CD4-positive, alpha-beta T cell treated with Interleukin-21 for 1 hour (primary cell): ENCODE results near the gene RNASE4.

Experiments used
- DNase-seq: peaks from one replicate; pipeline ENCODE4 v3.0.0-alpha.2; 2020

RNASE4 gene

GRCh38 chr14:20676072-20676471 lies 8.3 kb upstream of the RNASE4 start:
- DNase-seq: no peak

- DNase-seq: peak; percentile 20
These were observed 4.5 kb upstream of the RNASE4 start for GRCh38 chr14:20679907-20680306.

DNA sequence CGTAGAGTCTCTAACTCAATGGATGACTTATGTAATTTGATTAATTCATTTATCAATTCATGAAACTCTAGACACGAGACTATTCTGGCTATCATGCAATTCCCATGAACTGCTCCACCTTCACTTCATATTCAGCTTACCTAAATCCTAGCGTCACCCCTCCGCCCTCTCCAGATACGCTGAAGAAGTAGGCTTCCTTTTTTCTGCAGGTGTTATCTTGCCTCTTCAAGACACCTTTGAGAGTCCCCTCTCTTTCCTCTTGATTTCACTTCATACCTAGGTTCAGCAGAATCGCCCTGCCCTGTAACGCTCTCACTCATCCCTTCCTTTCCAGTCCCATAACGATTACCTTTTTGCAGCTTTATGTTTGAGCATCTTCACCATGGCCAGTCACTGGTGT lies 4.0 kb upstream of the RNASE4 start:
- DNase-seq: no peak

GRCh38 chr14:20680843-20681347 lies 3.5 kb upstream of the RNASE4 start:
- no peak for DNase-seq

DNA sequence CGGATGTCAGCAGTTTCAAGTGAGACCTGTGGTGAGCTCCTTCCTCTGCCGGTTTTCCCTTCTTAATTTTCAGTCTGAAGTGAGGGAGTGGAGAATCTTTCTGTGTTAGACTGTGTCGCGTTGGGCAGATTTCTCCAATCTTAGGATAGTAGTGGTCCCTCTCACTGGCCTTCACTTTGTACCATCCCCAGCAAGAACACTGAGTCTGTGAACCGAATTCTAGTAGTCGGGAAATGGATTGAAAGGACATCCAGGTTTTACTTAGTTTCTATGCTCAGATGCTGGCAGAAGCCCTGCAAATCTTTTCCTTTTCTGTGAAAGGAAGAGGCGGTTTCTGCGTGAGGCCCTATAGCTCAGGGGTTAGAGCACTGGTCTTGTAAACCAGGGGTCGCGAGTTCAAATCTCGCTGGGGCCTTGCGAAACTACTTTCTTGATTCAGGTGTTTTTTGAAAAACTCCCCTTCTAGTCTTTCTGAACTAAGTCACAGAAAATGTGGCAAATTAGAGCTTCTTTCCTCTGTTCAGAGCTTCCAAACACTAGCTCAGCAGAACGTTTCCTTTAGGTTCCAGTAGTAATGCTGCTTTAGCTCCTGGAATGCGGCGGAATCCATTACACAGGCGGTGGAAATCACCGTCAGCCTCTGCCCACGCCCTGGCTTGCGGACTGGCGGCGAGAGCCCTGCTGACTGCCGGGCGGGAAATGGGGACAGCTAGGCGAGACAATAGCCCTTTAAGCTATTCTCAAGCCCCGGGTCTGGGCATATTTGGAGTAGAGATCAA lies 2.8 kb upstream of the RNASE4 start:
- DNase-seq: peak; percentile 94

DNA sequence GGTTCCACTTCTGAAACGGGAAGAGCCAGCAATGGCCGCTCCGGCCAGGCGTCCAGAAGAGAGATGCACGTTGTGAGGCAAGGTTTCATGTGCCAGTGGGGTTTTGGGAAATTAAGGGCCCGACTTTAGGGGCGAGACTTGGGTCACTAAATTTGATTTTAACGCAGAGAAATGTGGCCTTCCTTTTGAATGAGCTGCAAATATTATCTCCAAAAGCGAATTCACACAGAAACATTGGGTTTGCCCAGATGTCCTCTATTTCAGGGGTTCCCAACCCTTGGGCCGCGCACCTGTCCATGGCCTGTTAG lies 2.3 kb upstream of the RNASE4 start:
- no peak for DNase-seq

DNA sequence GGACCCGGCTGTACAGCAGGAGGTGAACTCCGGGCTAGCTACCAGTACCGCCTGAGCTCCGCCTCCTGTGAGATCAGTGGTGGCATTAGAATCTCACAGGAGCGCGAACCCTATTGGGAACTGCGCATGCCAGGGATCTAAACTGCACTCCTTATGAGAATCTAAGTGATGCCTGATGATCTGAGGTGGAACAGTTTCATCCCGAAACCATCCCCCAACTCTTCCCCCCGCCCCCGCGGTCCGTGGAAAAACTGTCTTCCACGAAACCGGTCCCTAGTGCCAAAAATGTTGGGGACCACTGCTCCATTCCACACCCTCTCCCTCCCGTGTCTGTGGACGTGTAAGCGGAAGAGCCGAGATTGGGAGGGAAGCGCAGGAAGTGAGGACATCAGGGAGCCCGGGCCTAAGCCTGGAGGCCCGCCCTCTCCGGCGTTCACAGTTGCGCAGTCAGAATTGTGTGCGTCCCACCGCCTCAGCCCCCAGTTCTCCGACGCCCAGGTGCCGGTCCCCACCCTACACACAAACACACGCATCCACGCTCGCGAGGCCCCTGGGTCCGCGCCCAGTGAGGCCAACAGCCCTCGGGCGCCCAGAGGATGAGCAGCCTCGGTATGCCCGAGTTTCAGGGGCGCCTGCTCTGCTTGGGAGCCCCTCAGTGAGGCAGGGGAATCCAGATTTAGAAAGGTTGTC lies 1.8 kb upstream of the RNASE4 start:
- peak; percentile 87 for DNase-seq

DNA sequence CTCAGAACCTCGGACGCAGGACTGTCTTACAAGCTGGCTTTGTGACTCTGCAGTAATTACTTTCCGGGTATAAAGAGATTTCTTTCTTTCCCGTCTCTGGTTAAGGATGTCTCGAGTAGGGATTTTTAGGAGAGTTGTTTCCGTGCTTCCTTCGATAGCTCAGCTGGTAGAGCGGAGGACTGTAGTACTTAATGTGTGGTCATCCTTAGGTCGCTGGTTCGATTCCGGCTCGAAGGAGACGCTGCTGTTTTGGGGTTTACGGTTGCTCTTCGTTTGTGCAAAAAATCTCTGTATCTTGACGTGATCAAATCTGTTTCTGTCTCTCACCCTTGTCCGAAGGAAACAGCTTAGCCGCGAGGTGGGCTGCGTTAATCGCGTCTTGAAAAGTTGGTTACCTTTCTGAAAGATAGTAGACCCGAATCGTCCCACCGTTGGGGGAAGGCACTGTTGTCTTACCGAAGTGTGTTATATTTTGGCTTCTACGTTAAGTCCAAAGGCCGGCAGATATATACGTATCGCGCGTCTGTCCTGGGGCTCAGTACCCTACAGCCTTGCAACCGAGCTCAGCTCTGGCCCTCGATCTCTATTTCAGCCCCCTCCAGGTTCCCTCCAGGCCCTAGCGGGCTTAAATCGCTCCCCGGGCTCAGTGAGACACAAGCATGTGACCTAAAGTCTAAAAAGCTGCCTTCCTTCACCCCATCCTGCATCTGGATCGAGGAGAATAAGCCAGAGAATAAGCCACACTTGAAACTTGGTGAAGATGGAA lies 1.1 kb upstream of the RNASE4 start:
- DNase-seq: peak; percentile 89

- no peak for DNase-seq
These were observed 499 bp downstream of the RNASE4 start for GRCh38 chr14:20684662-20685456.

- DNase-seq: no peak
These were observed 2.2 kb downstream of the RNASE4 start for GRCh38 chr14:20686386-20687143.

- no peak for DNase-seq
These were observed 3.2 kb downstream of the RNASE4 start for GRCh38 chr14:20687362-20688166.

DNA sequence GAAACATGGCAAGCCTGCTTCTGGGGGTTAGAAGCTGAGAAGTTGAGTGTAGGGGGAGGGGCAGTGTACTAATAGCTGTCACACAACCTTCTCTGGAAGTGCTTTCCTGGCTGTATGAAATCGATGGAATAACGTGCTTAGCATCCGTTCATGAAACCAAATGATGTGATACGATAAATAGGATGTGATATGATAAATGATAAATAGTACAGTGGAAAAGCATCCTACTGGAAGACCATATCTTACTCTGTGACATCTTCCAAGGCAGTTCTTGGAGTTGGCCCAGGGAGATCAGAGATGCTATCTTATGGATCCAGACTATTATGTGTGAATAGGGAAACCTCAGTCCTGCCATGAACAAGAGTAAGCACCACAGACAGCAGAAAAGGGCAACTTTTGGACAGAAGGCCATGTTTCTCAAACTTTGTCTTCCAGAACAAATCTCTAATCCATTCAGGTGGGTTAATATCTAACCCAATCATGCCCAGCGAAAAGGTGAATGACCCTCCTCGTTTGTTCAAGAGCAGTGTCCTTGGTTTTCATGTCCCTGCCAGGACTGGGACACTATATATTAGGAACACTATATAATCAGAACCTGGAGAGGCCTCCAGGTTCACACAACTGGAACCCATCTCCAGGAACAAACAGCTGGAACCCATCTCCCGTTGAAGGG lies 3.9 kb downstream of the RNASE4 start, which contains the start of gene ANG:
Gene ANG (plus strand): TSS at position 598 of the 673 bp plus-strand sequence. CDS start 4,801 bp downstream, outside the sequence.
- no peak for DNase-seq

DNA sequence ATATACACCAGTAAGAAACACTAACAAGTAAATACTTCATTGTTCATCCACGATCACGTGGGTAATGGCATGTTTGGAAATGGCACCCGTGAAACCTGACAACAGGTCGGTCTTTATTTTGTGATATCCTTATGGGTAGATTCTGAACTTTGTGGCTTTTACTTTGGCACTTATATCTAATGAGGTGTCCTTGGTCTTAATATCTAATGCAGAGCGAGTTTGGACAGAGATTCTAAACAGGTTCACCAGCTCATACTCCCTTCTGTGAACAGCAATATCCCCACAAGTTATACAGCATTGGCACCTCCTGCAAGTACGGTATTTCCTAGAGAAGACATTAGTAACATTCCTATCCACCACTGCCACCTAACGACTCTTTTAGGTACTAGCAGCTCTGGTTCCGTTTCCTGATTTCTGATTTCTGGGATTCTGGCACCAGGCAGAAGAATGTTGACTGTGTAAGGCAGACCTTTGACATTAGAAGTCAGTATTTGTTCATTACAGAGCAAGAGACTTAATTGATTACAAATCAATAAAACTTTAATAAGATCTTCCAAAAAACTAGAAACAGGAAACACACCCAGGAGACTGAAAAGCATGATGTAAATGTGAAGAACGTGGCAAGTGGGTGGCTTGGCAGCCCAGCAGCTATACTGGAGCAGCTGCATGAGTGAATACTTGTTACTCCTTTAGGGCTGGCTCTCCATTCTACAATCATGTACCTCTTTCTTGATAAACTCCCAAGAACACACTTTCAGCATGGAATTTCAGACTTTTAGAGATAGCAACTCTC lies 6.7 kb downstream of the RNASE4 start:
- DNase-seq: peak; percentile 78

- no peak for DNase-seq
These were observed 7.9 kb downstream of the RNASE4 start for GRCh38 chr14:20692116-20692751.

- no peak for DNase-seq
These were observed 12.4 kb downstream of the RNASE4 start for GRCh38 chr14:20696764-20697163.

DNA sequence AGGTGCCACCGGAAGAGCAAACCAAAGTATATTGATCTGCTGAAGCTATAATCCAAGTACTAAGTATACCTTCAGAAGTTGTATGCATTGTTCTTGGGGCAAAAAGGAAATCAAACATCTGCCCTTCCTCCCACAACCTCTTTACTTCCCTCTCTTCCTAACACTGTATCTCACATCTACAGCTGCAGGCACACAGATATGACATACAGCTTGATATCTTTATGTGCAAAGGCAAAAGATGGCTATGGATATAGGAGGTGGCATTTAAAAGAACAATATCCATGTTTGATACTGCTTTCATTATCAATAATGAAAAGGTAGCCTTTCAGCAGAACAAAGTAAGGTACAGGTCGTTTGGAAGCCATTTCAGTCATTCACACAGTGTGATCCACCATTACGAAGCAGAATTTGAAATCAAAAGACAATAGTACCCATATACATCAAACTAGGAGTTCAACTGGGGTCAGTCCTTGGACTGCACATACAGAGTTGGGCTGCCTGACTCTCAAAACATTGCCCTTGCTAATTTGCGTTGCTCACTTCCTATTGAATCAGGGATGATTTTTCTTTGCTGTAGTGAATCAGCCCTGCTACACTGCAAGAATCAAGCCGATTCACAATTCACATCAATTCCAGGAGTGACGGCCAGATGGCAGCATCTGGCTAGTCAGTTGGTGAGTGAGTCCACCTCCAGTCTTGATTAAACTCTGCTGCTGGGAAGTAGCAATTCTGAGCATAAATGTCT lies 13.1 kb downstream of the RNASE4 start:
- peak; percentile 70 for DNase-seq

DNA sequence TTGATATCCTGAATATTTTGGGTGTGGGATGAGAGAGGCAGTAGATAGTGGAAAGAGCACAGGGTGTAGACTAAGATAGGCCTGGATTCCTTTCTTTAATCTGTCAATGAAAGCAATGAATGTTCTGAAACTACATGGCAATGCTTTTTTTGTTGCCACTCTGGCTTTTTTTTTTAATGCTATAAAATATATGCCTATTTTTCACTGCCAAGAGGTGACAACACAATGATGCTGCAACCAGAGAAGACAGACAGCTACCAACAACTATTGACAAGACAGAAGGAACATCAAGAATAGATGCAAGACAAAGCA lies 13.6 kb downstream of the RNASE4 start:
- no peak for DNase-seq

- DNase-seq: no peak
These were observed 14.6 kb downstream of the RNASE4 start for GRCh38 chr14:20698934-20699333.

DNA sequence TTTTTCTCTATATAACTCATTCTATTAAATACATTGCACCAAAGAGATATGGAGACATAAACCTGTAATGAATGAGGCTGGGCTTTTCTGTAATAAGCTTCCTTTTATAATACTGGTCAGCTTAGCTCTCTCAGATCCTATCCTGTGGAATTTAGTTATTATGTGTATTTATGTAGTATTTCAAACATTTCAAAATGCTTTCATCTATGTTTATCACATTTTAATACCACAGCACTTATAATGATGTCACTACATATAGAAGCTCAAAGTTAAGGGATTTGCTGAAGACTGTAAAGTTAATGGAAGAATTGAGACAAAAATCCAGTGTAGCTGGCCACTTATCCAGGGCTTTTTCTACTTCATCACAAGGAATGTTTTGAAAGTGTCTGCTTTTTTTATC lies 15.6 kb downstream of the RNASE4 start:
- DNase-seq: no peak
